IMR-90 (cell line): ENCODE data around the gene SRCIN1. TPM values are rescaled to one million over a fixed set of nuclear protein-coding genes. Genes with fewer than 3 reads are reported as not detected.

Source experiments
- ATAC-seq: fragments of 200-7000 bp; cut with Tn5 transposase; 2 replicates; pipeline ENCODE4 v1.9.1; 2020; ENCODE audit warnings: low read depth, mild to moderate bottlenecking, moderate library complexity
- BruUV-seq: library from RNA; stranded (reverse); fragments of 400-500 nt; replicated peaks from 2 replicates; lab custom pipeline; 2021; lab: Mats Ljungman, UMichigan
- CTCF ChIA-PET: fragments of 300-600 bp; formaldehyde crosslinking; extraction: SDS; loops from one replicate; lab custom pipeline; 2021; ENCODE audit warnings: antibody characterized with exemption; lab: Yijun Ruan, JAX
- POLR2A ChIA-PET: fragments of 300-600 bp; sonication (Branson Sonifier 250); formaldehyde crosslinking; loops from one replicate; lab custom pipeline; 2022; ENCODE audit warnings: antibody characterized with exemption; ENCODE audit not compliant: unreplicated experiment; lab: Charles Lee
- DNase-seq: peaks from one replicate; pipeline ENCODE4 v3.0.0; 2013
- H2AFZ ChIP-seq: replicated peaks from 2 replicates; pipeline ENCODE3; 2013; ENCODE audit warnings: low read length, mild to moderate bottlenecking; ENCODE audit not compliant: poor library complexity
- H2AK5ac ChIP-seq: 2 replicates; pipeline ENCODE4 v1.6.1; 2013; ENCODE audit warnings: low read depth, low read length, inconsistent platforms
- H2AK9ac ChIP-seq: replicated peaks from 2 replicates; pipeline ENCODE3; 2013; ENCODE audit warnings: mild to moderate bottlenecking, low read depth, low read length, moderate library complexity; ENCODE audit not compliant: poor library complexity
- H2BK120ac ChIP-seq: 2 replicates; pipeline ENCODE4 v1.6.1; 2013; ENCODE audit warnings: low read depth, low read length, inconsistent platforms
- H2BK15ac ChIP-seq: 3 replicates; pipeline ENCODE4 v1.6.1; 2013; ENCODE audit warnings: low read depth, low read length, inconsistent platforms
- H2BK20ac ChIP-seq: 2 replicates; pipeline ENCODE4 v1.6.1; 2013; ENCODE audit warnings: low read depth, mild to moderate bottlenecking, inconsistent platforms, low read length, moderate library complexity
- H2BK5ac ChIP-seq: 2 replicates; pipeline ENCODE4 v1.6.1; 2013; ENCODE audit warnings: mild to moderate bottlenecking, low read depth, low read length, inconsistent platforms; ENCODE audit not compliant: poor library complexity, severe bottlenecking
- H3K14ac ChIP-seq: replicated peaks from 2 replicates; pipeline ENCODE4 v1.6.1; 2013; ENCODE audit warnings: low read depth, low read length, inconsistent platforms
- H3K18ac ChIP-seq: 2 replicates; pipeline ENCODE4 v1.6.1; 2013; ENCODE audit warnings: low read depth, low read length, control low read depth
- H3K23ac ChIP-seq: 2 replicates; pipeline ENCODE4 v1.6.1; 2013; ENCODE audit warnings: low read depth, low read length, inconsistent platforms
- H3K27ac ChIP-seq: 2 replicates; pipeline ENCODE4 v1.5.1; 2013; ENCODE audit warnings: mild to moderate bottlenecking, control low read depth, low read length; ENCODE audit not compliant: insufficient read depth
- H3K27me3 ChIP-seq: 2 replicates; pipeline ENCODE4 v1.6.1; 2013; ENCODE audit warnings: low read length; ENCODE audit not compliant: control insufficient read depth, insufficient read depth
- H3K36me3 ChIP-seq: 2 replicates; pipeline ENCODE4 v1.6.1; 2013; ENCODE audit warnings: low read length, mixed read lengths; ENCODE audit not compliant: control insufficient read depth, insufficient read depth
- H3K4ac ChIP-seq: 2 replicates; pipeline ENCODE4 v1.6.1; 2013; ENCODE audit warnings: low read depth, low read length, inconsistent platforms
- H3K4me1 ChIP-seq: 2 replicates; pipeline ENCODE4 v1.6.1; 2013; ENCODE audit warnings: low read length, mixed read lengths; ENCODE audit not compliant: control insufficient read depth, insufficient read depth
- H3K4me2 ChIP-seq: 2 replicates; pipeline ENCODE4 v1.6.1; 2013; ENCODE audit warnings: low read depth, mild to moderate bottlenecking, control low read depth, low read length, moderate library complexity
- H3K4me3 ChIP-seq: 2 replicates; pipeline ENCODE4 v1.5.1; 2013; ENCODE audit warnings: low read depth, mild to moderate bottlenecking, control low read depth, low read length, moderate library complexity; ENCODE audit not compliant: insufficient read depth
- H3K56ac ChIP-seq: 2 replicates; pipeline ENCODE4 v1.6.1; 2013; ENCODE audit warnings: low read length, inconsistent platforms; ENCODE audit not compliant: insufficient read depth; ENCODE audit errors: extremely low read depth
- H3K79me1 ChIP-seq, 2 experiments: 2 replicates each; pipeline ENCODE4 v1.6.1; 2013; ENCODE audit warnings: low read length in 2 of 2, inconsistent platforms in 1 of 2, low read depth in 1 of 2
- H3K9ac ChIP-seq: 2 replicates; pipeline ENCODE4 v1.6.1; 2013; ENCODE audit warnings: low read depth, low read length, control low read depth
- H3K9me1 ChIP-seq: 2 replicates; pipeline ENCODE4 v1.6.1; 2013; ENCODE audit warnings: low read length, inconsistent platforms; ENCODE audit not compliant: insufficient read depth
- H3K9me3 ChIP-seq: 2 replicates; pipeline ENCODE4 v1.6.1; 2013; ENCODE audit warnings: low read length; ENCODE audit not compliant: control insufficient read depth, insufficient read depth
- H4K20me1 ChIP-seq: 2 replicates; pipeline ENCODE4 v1.6.1; 2013; ENCODE audit warnings: low read length, inconsistent platforms; ENCODE audit not compliant: insufficient read depth
- H4K5ac ChIP-seq: 2 replicates; pipeline ENCODE4 v1.6.1; 2013; ENCODE audit warnings: mild to moderate bottlenecking, low read depth, low read length, control low read depth
- H4K8ac ChIP-seq, 2 experiments: 2 replicates each; pipeline ENCODE4 v1.6.1; 2013; ENCODE audit warnings: low read depth in 2 of 2, low read length in 2 of 2, control low read depth in 1 of 2, inconsistent platforms in 1 of 2
- H4K91ac ChIP-seq: 2 replicates; pipeline ENCODE4 v1.6.1; 2013; ENCODE audit warnings: low read depth, low read length, inconsistent platforms; ENCODE audit not compliant: insufficient read depth
- MAFK ChIP-seq: IDR thresholded peaks from 2 replicates; pipeline ENCODE4 v1.6.1; 2012; ENCODE audit warnings: low read depth, low read length, improper control_type of control experiment
- RAD21 ChIP-seq: IDR thresholded peaks from 2 replicates; pipeline ENCODE4 v1.6.1; 2012; ENCODE audit warnings: low read length, improper control_type of control experiment
- RCOR1 ChIP-seq: IDR thresholded peaks from 2 replicates; pipeline ENCODE4 v1.6.1; 2012; ENCODE audit warnings: mild to moderate bottlenecking, low read length, improper control_type of control experiment; ENCODE audit not compliant: insufficient replicate concordance
- SMC3 ChIP-seq: fragments of 150-350 bp; IDR thresholded peaks from 2 replicates; pipeline ENCODE4 v1.6.1; 2016; ENCODE audit warnings: low read depth, mild to moderate bottlenecking, antibody characterized with exemption, low read length, moderate library complexity
- WGBS, 2 experiments: methylation state at CpG; one replicate each; pipeline versions ENCODE4 v1.1.5 to v1.1.7; 2013; ENCODE audit warnings: missing lambda C conversion rate in 2 of 2; ENCODE audit not compliant: insufficient read length in 1 of 2; ENCODE audit errors: extremely low coverage in 2 of 2; 5-methylcytosine and 5-hydroxymethylcytosine counted together
- dilution Hi-C: fragments of 300-500 bp; cut with HindIII; formaldehyde crosslinking; loops from one replicate; pipeline ENCODE4 v1.14.3; 2018; ENCODE audit warnings: low sequenced_read_pairs; ENCODE audit not compliant: unreplicated experiment
- in situ Hi-C: fragments of 300-500 bp; cut with MboI; formaldehyde crosslinking; loops from 3 replicates; pipeline ENCODE4 v1.14.3; 2019; ENCODE audit warnings: low sequenced_read_pairs, inconsistent platforms, mixed read lengths
- intact Hi-C: fragments of 100-400 bp; cut with micrococcal nuclease; formaldehyde crosslinking; loops from 2 replicates; pipeline ENCODE4 v1.10.0; 2022
- polyA plus RNA-seq, 3 experiments: library from polyadenylated mRNA; depleted of rRNA; stranded (reverse); fragments of >200 nt; gene quantifications; 2 replicates each; pipeline ENCODE4 v1.2.3, GENCODE V29; 2012; ENCODE audit warnings: low replicate concordance in 1 of 3
- total RNA-seq: library from RNA; depleted of rRNA; stranded (reverse); fragments of >200 nt; gene quantifications from 2 replicates; pipeline ENCODE4 v1.2.3, GENCODE V29; 2012

SRCIN1 gene
- total and polyA plus RNA-seq, 2 of the 4 experiments (the other 2 are of a cell fraction), result not detected

- Histone ChIP-seq H2AK9ac (no peak overlapping the region), H3K9ac (no peak overlapping the region), H2BK5ac (no peak overlapping the region), H3K9me3 (peaks cover 3% of the 10 kb centered on the region; the same call in 1 of the 2 replicates), H3K79me1 (no peaks in the 10 kb centered on the region), H3K36me3 (no peaks in the 10 kb centered on the region), H4K20me1 (peaks cover 5% of the 10 kb centered on the region; the same call in 1 of the 2 replicates), H4K5ac (no peak overlapping the region), H2BK15ac (no peak overlapping the region), H4K91ac (no peak overlapping the region), H3K4me2 (no peak overlapping the region), H2AK5ac (no peak overlapping the region), H3K56ac (no peak overlapping the region), H3K27me3 (peaks cover 93% of the 10 kb centered on the region), H3K4ac (no peak overlapping the region), H3K14ac (no peak overlapping the region), H3K9me1 (no peaks in the 10 kb centered on the region), H3K27ac (no peak overlapping the region), H2AFZ (no peak overlapping the region), H2BK120ac (no peak overlapping the region), H3K4me1 (no peaks in the 10 kb centered on the region), H3K4me3 (no peak overlapping the region), H3K23ac (no peak overlapping the region), H2BK20ac (no peak overlapping the region), H4K8ac (no peak overlapping the region), H3K18ac (no peak overlapping the region)
- DNase-seq, result no peak
- no TSS peak for BruUV-seq
- POLR2A ChIA-PET, result no interaction called here
- intact Hi-C loops, result no loop called here
- in situ Hi-C loops, result loop anchor here (10.0 kb wide), 1 partner anchor 97 kb away; no protein-coding TSS in a partner anchor
- TF ChIP-seq RAD21, result no peak
- TF ChIP-seq SMC3, result no peak
- TF ChIP-seq RCOR1, result no peak
- no peak for TF ChIP-seq MAFK
- CTCF ChIA-PET, result interaction anchor here (1.5 kb wide), 1 partner anchor 9 kb away, joined by 4 read pairs; no protein-coding TSS in a partner anchor
- WGBS, 2 experiments, result no CpG with 5 or more reads among the region's 2 CpGs
- dilution Hi-C loops, result no loop called here
- no peak for ATAC-seq
Observed at GRCh38 chr17:38567350-38567749, 38.4 kb downstream of the SRCIN1 start.
